Adipose tissue (tissue), 3 donors: ENCODE data around the gene OR2T2. TPM values are rescaled to one million over a fixed set of nuclear protein-coding genes. Genes with fewer than 3 reads are reported as not detected.
"Not testable (repeated sequence)": the region's sequence is repeated elsewhere in the genome, so short reads cannot be mapped to it uniquely, and the experiment has no call there.

ENCODE experiments used
- H3K27ac ChIP-seq: one replicate; pipeline ENCODE4 v1.5.1; 2013; ENCODE audit warnings: low read depth, low read length
- WGBS, 3 donors: extraction: QIAGEN DNeasy Blood & Tissue Kit; methylation state at CpG; one replicate each; pipeline ENCODE4 v1.1.7; 2013; 5-methylcytosine and 5-hydroxymethylcytosine counted together
- polyA plus RNA-seq, 3 donors: library from polyadenylated mRNA; stranded (reverse); fragments of 200-250 nt; gene quantifications; one replicate each; pipeline ENCODE4 v1.2.3, GENCODE V29; 2013
- donor health status: healthy with polysubstance abuse.
- donor health status: Bipolar disorder and iron deficiency.
- donor health status: healthy.

OR2T2 gene
- polyA plus RNA-seq, 3 donors = not detected

- H3K27ac ChIP-seq = not testable (repeated sequence)
- WGBS, 3 donors = no CpG with 5 or more reads among the region's 4 CpGs
Measured at GRCh38 chr1:248448409-248449074, 3.1 kb downstream of the OR2T2 start.

GRCh38 chr1:248449821-248450465 lies 4.5 kb downstream of the OR2T2 start:
- 80 to 87% (median 82%) methylated on average over 5 of the region's 6 CpGs for WGBS, 3 donors
- not testable (repeated sequence) for H3K27ac ChIP-seq

- H3K27ac ChIP-seq = not testable (repeated sequence)
- 45 to 52% (median 49%) methylated on average over 2 of the region's 5 CpGs for WGBS, 3 donors
Measured at GRCh38 chr1:248450466-248451145, 5.2 kb downstream of the OR2T2 start.

- not testable (repeated sequence) for H3K27ac ChIP-seq
- WGBS, 3 donors = 86 to 89% (median 87%) methylated on average over 7 of the region's 7 CpGs
Measured at GRCh38 chr1:248453619-248454018, 8.2 kb downstream of the OR2T2 start.

GRCh38 chr1:248455045-248455444 lies 9.6 kb downstream of the OR2T2 start:
- WGBS, 3 donors = 7 to 82% (median 75%) methylated on average over 1 of the region's 4 CpGs
- H3K27ac ChIP-seq = not testable (repeated sequence)

GRCh38 chr1:248456635-248457034 lies 11.2 kb downstream of the OR2T2 start:
- not testable (repeated sequence) for H3K27ac ChIP-seq
- WGBS, 3 donors = no CpG with 5 or more reads among the region's 2 CpGs

- H3K27ac ChIP-seq = not testable (repeated sequence)
- 69 to 73% (median 71%) methylated on average over 7 of the region's 7 CpGs for WGBS, 3 donors
Measured at GRCh38 chr1:248459117-248459516, 13.7 kb downstream of the OR2T2 start.

GRCh38 chr1:248471154-248471553 lies 25.7 kb downstream of the OR2T2 start:
- no peak overlapping the region for H3K27ac ChIP-seq
- WGBS, 3 donors = 79 to 87% (median 86%) methylated on average over 4 of the region's 4 CpGs

- 50 to 74% (median 68%) methylated on average over 2 of the region's 2 CpGs for WGBS, 3 donors
- H3K27ac ChIP-seq = not testable (repeated sequence)
Measured at GRCh38 chr1:248472111-248472510, 26.7 kb downstream of the OR2T2 start.

GRCh38 chr1:248473051-248473450 lies 27.6 kb downstream of the OR2T2 start, which contains the start of gene OR2T3:
Gene OR2T3, plus strand, starts transcription at chr1:248473351. Its CDS starts 0 bp downstream, at chr1:248473351.
- H3K27ac ChIP-seq = not testable (repeated sequence)
- 66 to 82% (median 78%) methylated on average over 1 to 2 of the region's 2 CpGs for WGBS, 3 donors

GRCh38 chr1:248475660-248476059 lies 30.2 kb downstream of the OR2T2 start:
- WGBS, 3 donors = no CpG with 5 or more reads among the region's 1 CpG
- H3K27ac ChIP-seq = not testable (repeated sequence)

- 57 to 66% (median 62%) methylated on average over 13 of the region's 13 CpGs for WGBS, 3 donors
- H3K27ac ChIP-seq = not testable (repeated sequence)
Measured at GRCh38 chr1:248481686-248482579, 36.5 kb downstream of the OR2T2 start.

- H3K27ac ChIP-seq = not testable (repeated sequence)
- WGBS, 3 donors = 85 to 95% (median 87%) methylated on average over 3 to 4 of the region's 6 CpGs
Measured at GRCh38 chr1:248488289-248488688, 42.9 kb downstream of the OR2T2 start, which contains the start of gene OR2T5. Gene OR2T5, plus strand, starts transcription at chr1:248488589. Its CDS starts 0 bp downstream, at chr1:248488589.

GRCh38 chr1:248496661-248497060 lies 51.2 kb downstream of the OR2T2 start:
- no CpG with 5 or more reads among the region's 5 CpGs for WGBS, 3 donors
- not testable (repeated sequence) for H3K27ac ChIP-seq

- not testable (repeated sequence) for H3K27ac ChIP-seq
- WGBS, 3 donors = 65 to 80% (median 72%) methylated on average over 1 of the region's 2 CpGs
Measured at GRCh38 chr1:248500305-248501035, 55.0 kb downstream of the OR2T2 start.
